Common myeloid progenitor, CD34-positive (primary cell): ENCODE results near the gene NCMAP.
"Not testable (repeated sequence)": the region's sequence is repeated elsewhere in the genome, so short reads cannot be mapped to it uniquely, and the experiment has no call there.

Source experiments
- CTCF ChIA-PET: fragments of 350-600 bp; sonication (Branson Sonifier 250); formaldehyde crosslinking; loops from one replicate; lab custom pipeline; 2021; ENCODE audit warnings: antibody characterized with exemption; lab: Charles Lee
- POLR2A ChIA-PET: fragments of 350-600 bp; sonication (Branson Sonifier 250); formaldehyde crosslinking; loops from one replicate; lab custom pipeline; 2021; ENCODE audit warnings: antibody characterized with exemption; lab: Charles Lee
- DNase-seq, 3 donors: peaks; one replicate each; pipeline versions ENCODE4 v3.0.0 to v3.0.0-alpha.2; 2013
- H3K27ac ChIP-seq, 2 experiments: 1 replicate in 1 of 2; 2 replicates in 1 of 2; pipeline ENCODE4 v1.7.0; 2013; ENCODE audit warnings: inconsistent platforms in 2 of 2, low read length in 2 of 2, mild to moderate bottlenecking in 2 of 2, low read depth in 1 of 2, moderate library complexity in 1 of 2; ENCODE audit not compliant: severe bottlenecking in 2 of 2, insufficient read depth in 1 of 2, poor library complexity in 1 of 2
- H3K27me3 ChIP-seq, 5 experiments: replicated peaks in 2 of 5; 1 replicate in 3 of 5; 2 replicates in 2 of 5; pipeline versions ENCODE4 v1.6.1 to v1.7.0; 2013; ENCODE audit warnings: low read length in 4 of 5, mild to moderate bottlenecking in 2 of 5, moderate library complexity in 2 of 5, inconsistent platforms in 1 of 5; ENCODE audit not compliant: insufficient read depth in 5 of 5, control insufficient read depth in 4 of 5
- H3K36me3 ChIP-seq, 4 experiments: 1 replicate in 2 of 4; 2 replicates in 2 of 4; pipeline versions ENCODE4 v1.6.1 to v1.7.0; 2013; ENCODE audit warnings: low read length in 3 of 4, control low read depth in 1 of 4, mild to moderate bottlenecking in 1 of 4; ENCODE audit not compliant: control insufficient read depth in 4 of 4, insufficient read depth in 4 of 4
- H3K4me1 ChIP-seq, 4 experiments: 1 replicate in 3 of 4; 2 replicates in 1 of 4; pipeline versions ENCODE4 v1.6.1 to v1.7.1; 2013; ENCODE audit warnings: low read length in 3 of 4, mild to moderate bottlenecking in 3 of 4, control low read depth in 1 of 4, inconsistent platforms in 1 of 4, moderate library complexity in 1 of 4; ENCODE audit not compliant: control insufficient read depth in 4 of 4, insufficient read depth in 4 of 4; ENCODE audit errors: control extremely low read depth in 1 of 4
- H3K4me3 ChIP-seq, 7 experiments: 1 replicate in 4 of 7; 2 replicates in 3 of 7; pipeline versions ENCODE4 v1.5.1 to v1.7.0; 2013; ENCODE audit warnings: mild to moderate bottlenecking in 7 of 7, low read length in 6 of 7, moderate library complexity in 6 of 7, inconsistent platforms in 2 of 7, low read depth in 2 of 7, control low read depth in 1 of 7; ENCODE audit not compliant: insufficient read depth in 4 of 7, control insufficient read depth in 1 of 7; ENCODE audit errors: extremely low read depth in 1 of 7
- H3K9me3 ChIP-seq, 5 experiments: 1 replicate in 4 of 5; 2 replicates in 1 of 5; pipeline versions ENCODE4 v1.6.1 to v1.7.1; 2013; ENCODE audit warnings: low read length in 4 of 5, mild to moderate bottlenecking in 2 of 5, inconsistent platforms in 1 of 5, low read depth in 1 of 5, moderate library complexity in 1 of 5; ENCODE audit not compliant: control insufficient read depth in 4 of 5, insufficient read depth in 2 of 5; ENCODE audit errors: control extremely low read depth in 1 of 5
- WGBS: methylation state at CpG from one replicate; pipeline ENCODE4 v1.1.5; 2013; ENCODE audit not compliant: insufficient coverage; 5-methylcytosine and 5-hydroxymethylcytosine counted together

NCMAP gene

DNA sequence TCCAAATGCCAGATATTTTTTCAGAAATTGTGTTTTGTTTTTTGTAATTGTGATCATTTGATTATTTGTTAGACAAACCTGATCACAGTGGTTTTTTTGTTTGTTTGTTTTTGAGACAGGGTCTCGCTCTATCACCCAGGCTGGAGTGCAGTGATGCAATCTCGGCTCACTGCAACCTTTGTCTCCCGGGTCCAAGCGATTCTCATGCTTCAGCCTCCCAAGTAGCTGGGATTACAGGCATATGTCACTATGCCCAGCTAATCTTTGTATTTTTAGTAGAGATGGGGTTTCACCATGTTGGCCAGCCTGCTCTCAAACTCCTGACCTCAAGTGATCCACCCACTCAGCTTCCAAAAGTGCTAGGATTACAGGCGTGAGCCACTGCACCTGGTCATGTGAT lies 6.7 kb upstream of the NCMAP start:
- H3K4me3 ChIP-seq, H3K9me3 ChIP-seq, POLR2A ChIA-PET, H3K27me3 ChIP-seq, H3K27ac ChIP-seq, DNase-seq, H3K36me3 ChIP-seq: not testable (repeated sequence)
- CTCF ChIA-PET, result interaction anchor here (0.7 to 2.2 kb wide), 2 partner anchors 14 to 24 kb away, joined by 3 to 7 read pairs; no protein-coding TSS in a partner anchor
- WGBS, result 82% methylated on average over 5 of the region's 5 CpGs
- peaks cover 0 to 12% (median 8%) of the 10 kb centered on the region in 4 experiments for H3K4me1 ChIP-seq

DNA sequence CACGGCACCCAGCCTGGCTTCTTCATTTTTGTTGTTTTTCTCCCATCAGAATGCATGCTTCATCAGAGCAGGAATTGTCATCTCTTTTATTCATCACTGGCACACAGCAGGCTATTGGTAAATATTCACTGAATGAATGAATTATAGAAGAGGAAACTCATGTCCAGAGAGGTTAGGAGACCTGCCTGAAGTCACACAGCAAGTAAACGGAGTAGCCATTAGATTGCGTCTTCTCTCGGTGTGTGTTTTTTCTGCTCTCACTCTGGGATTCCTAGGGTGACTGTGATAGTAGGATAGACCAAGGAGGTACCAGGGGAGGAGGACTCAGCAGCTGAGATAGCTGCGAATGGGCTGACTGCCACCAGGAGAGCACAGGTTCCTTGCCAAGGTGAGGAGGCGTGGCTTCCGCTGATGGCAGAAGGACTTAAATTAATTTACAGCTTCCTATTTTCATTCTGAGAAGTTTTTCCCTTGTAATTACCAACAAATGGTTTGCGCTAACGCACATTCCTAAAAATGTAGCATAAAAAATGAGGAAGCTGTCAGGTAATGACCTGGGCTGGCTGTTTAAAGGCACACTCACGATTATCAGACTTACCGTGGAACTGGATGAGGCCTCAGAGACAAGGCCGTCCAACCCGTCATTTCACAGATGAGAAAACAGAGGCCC lies 4.5 kb upstream of the NCMAP start:
- Histone ChIP-seq H3K36me3 (no peaks in the 10 kb centered on the region), H3K9me3 (no peaks in the 10 kb centered on the region), H3K4me3 (peak overlapping the region in 1 of 7 experiments; percentile 2), H3K27me3 (peaks cover 0 to 6% (median 2%) of the 10 kb centered on the region in 5 experiments), H3K4me1 (peaks cover 0 to 23% (median 19%) of the 10 kb centered on the region in 4 experiments), H3K27ac (no peak overlapping the region)
- CTCF ChIA-PET, result interaction anchor here (0.9 to 1.0 kb wide), 2 partner anchors 15 to 36 kb away, joined by 3 read pairs; no protein-coding TSS in a partner anchor
- WGBS, result 53% methylated on average over 8 of the region's 13 CpGs
- peak; percentile 26 to 50 (median 28) for DNase-seq
- POLR2A ChIA-PET, result no interaction called here

- peaks cover 0 to 10% (median 6%) of the 10 kb centered on the region in 5 experiments for H3K27me3 ChIP-seq
- peak in 1 of 3 donors; percentile 20 for DNase-seq
- peak overlapping the region in 1 of 7 experiments; percentile 2 for H3K4me3 ChIP-seq
- WGBS, result 89% methylated on average over 10 of the region's 10 CpGs
- peaks cover 0 to 26% (median 19%) of the 10 kb centered on the region in 4 experiments for H3K4me1 ChIP-seq
- no peaks in the 10 kb centered on the region for H3K9me3 ChIP-seq
- CTCF ChIA-PET, result interaction anchor here (0.9 to 1.0 kb wide), 2 partner anchors 16 to 35 kb away, joined by 3 read pairs; no protein-coding TSS in a partner anchor
- H3K27ac ChIP-seq, result no peak overlapping the region
- H3K36me3 ChIP-seq, result no peaks in the 10 kb centered on the region
- POLR2A ChIA-PET, result no interaction called here
Observed at GRCh38 chr1:24551960-24552571, 3.8 kb upstream of the NCMAP start.

DNA sequence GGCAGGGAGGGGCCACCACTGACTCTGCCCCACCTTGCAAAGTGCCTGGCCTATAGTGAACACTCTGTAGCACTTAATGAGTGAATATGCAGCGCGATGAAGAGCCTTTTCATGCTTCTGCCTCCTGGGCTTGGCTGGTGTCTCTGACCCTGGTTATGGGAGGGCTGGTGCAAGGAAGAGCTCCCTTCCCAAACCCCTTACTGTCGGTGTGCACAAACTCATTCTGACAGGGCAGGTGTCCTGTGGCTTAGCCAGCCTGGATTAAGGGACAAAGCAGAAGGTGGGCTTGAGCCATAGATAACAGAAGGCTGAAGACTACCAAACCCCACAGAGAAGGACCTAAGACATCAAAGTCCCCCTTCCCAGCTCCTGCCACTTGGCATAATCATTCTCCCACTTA lies 2.0 kb upstream of the NCMAP start:
- H3K4me3 ChIP-seq, result no peak overlapping the region
- no peak for DNase-seq
- ChIA-PET POLR2A (no interaction called here), CTCF (interaction anchor here (1.0 kb wide), 1 partner anchor 16 kb away, joined by 3 read pairs; no protein-coding TSS in a partner anchor)
- H3K36me3 ChIP-seq, result no peaks in the 10 kb centered on the region
- H3K9me3 ChIP-seq, result no peaks in the 10 kb centered on the region
- WGBS, result 100% methylated on average over 2 of the region's 3 CpGs
- H3K27ac ChIP-seq, result no peak overlapping the region
- peaks cover 0 to 31% (median 17%) of the 10 kb centered on the region in 4 experiments for H3K4me1 ChIP-seq
- peaks cover 0 to 14% (median 9%) of the 10 kb centered on the region in 5 experiments for H3K27me3 ChIP-seq

DNA sequence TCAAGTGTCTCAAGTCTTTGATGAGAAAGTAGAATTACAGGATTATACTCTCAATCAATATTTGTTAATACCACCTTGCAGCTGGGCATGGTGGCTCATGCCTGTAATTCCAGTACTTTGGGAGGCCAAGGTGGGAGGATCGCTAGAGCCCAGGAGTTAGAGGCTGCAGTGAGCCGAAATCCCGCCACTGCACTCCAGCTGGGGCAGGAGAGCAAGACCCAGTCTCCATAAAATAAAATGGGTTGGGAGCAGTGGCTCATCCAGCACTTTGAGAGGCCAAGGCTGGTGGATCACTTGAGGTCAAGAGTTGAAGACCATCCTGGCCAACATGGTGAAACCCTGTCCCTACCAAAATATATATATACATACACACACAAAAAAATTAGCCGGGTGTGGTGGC lies 1.2 kb upstream of the NCMAP start:
- H3K27me3 ChIP-seq, result peaks cover 0 to 11% (median 9%) of the 10 kb centered on the region in 5 experiments
- CTCF ChIA-PET, result interaction anchor here (1.0 to 1.4 kb wide), 4 partner anchors 8 to 33 kb away, joined by 3 to 6 read pairs (median 4); no protein-coding TSS in a partner anchor
- no peak overlapping the region for H3K4me3 ChIP-seq
- H3K9me3 ChIP-seq, result no peaks in the 10 kb centered on the region
- H3K4me1 ChIP-seq, result peaks cover 0 to 38% (median 22%) of the 10 kb centered on the region in 4 experiments
- 96% methylated on average over 4 of the region's 4 CpGs for WGBS
- no peaks in the 10 kb centered on the region for H3K36me3 ChIP-seq
- no peak overlapping the region for H3K27ac ChIP-seq
- no peak for DNase-seq
- POLR2A ChIA-PET, result no interaction called here

- no peak overlapping the region for H3K27ac ChIP-seq
- 74% methylated on average over 13 of the region's 19 CpGs for WGBS
- ChIA-PET POLR2A (no interaction called here), CTCF (no interaction called here)
- H3K9me3 ChIP-seq, result no peaks in the 10 kb centered on the region
- no peaks in the 10 kb centered on the region for H3K36me3 ChIP-seq
- peaks cover 0 to 37% (median 21%) of the 10 kb centered on the region in 4 experiments for H3K4me1 ChIP-seq
- H3K27me3 ChIP-seq, result peaks cover 0 to 11% (median 9%) of the 10 kb centered on the region in 5 experiments
- peak overlapping the region in 4 of 7 experiments; percentile 36 to 65 (median 52) for H3K4me3 ChIP-seq
- no peak for DNase-seq
Observed at GRCh38 chr1:24556414-24556795, 518 bp downstream of the NCMAP start.

- Histone ChIP-seq H3K27me3 (peaks cover 0 to 11% (median 9%) of the 10 kb centered on the region in 5 experiments), H3K36me3 (no peaks in the 10 kb centered on the region), H3K9me3 (no peaks in the 10 kb centered on the region), H3K27ac (no peak overlapping the region), H3K4me1 (peaks cover 0 to 29% (median 16%) of the 10 kb centered on the region in 4 experiments), H3K4me3 (no peak overlapping the region)
- 97% methylated on average over 4 of the region's 6 CpGs for WGBS
- peak in 1 of 3 donors; percentile 30 for DNase-seq
- POLR2A ChIA-PET, result no interaction called here
- CTCF ChIA-PET, result no interaction called here
Observed at GRCh38 chr1:24557220-24557619, 1.3 kb downstream of the NCMAP start.
